Peyer's patch (tissue), 4 donors: ENCODE measurements around the gene PRL.

ENCODE experiments used
- POLR2A ChIP-seq, 2 donors: fragments of 450-650 bp; IDR thresholded peaks; one replicate each; pipeline ENCODE4 v1.5.1; 2017; ENCODE audit warnings: antibody characterized with exemption in 2 of 2, mild to moderate bottlenecking in 2 of 2, moderate library complexity in 2 of 2
- TF ChIP-seq, protein P1 (sequence below), 6 experiments: fragments of 450-650 bp in 4 of 6; fragments of 200-600 bp in 2 of 6; sonication (generic) in 1 of 6; IDR thresholded peaks; one replicate each; pipeline ENCODE4 v1.5.1; 2017 to 2019; ENCODE audit warnings: antibody characterized with exemption in 6 of 6, mild to moderate bottlenecking in 3 of 6, moderate library complexity in 1 of 6

DNA sequence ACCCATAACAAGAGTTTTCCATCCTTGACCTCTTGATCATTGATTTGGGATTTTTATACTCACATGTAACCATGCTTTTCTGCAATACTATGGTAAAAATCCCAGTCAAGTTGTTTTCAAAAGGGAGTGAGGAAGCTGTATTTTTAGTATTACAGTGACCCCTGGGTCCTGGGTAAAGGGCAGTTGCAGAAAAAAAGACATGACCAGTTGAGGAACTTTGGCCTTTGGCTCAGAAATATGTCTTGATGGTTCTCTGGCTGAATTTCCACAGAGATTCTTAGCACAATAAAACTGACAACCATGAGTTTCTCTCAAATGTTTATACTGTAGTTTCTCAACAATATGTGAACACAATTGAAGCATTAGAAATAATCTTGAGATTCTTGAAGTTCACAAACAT lies 28.6 kb upstream of the PRL start:
- TF ChIP-seq, protein P1, sequence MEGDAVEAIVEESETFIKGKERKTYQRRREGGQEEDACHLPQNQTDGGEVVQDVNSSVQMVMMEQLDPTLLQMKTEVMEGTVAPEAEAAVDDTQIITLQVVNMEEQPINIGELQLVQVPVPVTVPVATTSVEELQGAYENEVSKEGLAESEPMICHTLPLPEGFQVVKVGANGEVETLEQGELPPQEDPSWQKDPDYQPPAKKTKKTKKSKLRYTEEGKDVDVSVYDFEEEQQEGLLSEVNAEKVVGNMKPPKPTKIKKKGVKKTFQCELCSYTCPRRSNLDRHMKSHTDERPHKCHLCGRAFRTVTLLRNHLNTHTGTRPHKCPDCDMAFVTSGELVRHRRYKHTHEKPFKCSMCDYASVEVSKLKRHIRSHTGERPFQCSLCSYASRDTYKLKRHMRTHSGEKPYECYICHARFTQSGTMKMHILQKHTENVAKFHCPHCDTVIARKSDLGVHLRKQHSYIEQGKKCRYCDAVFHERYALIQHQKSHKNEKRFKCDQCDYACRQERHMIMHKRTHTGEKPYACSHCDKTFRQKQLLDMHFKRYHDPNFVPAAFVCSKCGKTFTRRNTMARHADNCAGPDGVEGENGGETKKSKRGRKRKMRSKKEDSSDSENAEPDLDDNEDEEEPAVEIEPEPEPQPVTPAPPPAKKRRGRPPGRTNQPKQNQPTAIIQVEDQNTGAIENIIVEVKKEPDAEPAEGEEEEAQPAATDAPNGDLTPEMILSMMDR (IDR thresholded peaks at IDR 0.05): no peak
- no peak for TF ChIP-seq POLR2A (IDR thresholded peaks at IDR 0.05)
